ENCODE data around the gene HELZ.

The HELZ gene

GRCh38 chr17:67067571-67068482 is 177.2 kb downstream of the HELZ start:
- no peak for DNase-seq

GRCh38 chr17:67066717-67067116 is 178.3 kb downstream of the HELZ start:
- DNase-seq: no peak

- DNase-seq: no peak
Observed at GRCh38 chr17:67063141-67063540, 181.9 kb downstream of the HELZ start.

- no peak for DNase-seq
Observed at GRCh38 chr17:67059372-67059771, 185.6 kb downstream of the HELZ start.

GRCh38 chr17:67058036-67058435 is 187.0 kb downstream of the HELZ start:
- DNase-seq: no peak

GRCh38 chr17:67056746-67057490 is 188.1 kb downstream of the HELZ start:
- DNase-seq: no peak

GRCh38 chr17:67055811-67056745 is 188.9 kb downstream of the HELZ start:
- no peak for DNase-seq

GRCh38 chr17:67055041-67055443 is 190.0 kb downstream of the HELZ start:
- DNase-seq: no peak

- no peak for DNase-seq
Observed at GRCh38 chr17:67054608-67055007, 190.4 kb downstream of the HELZ start.

- DNase-seq: no peak
Observed at GRCh38 chr17:67054011-67054591, 190.9 kb downstream of the HELZ start.

GRCh38 chr17:67053438-67054000 is 191.5 kb downstream of the HELZ start:
- DNase-seq: no peak

- no peak for DNase-seq
Observed at GRCh38 chr17:67052720-67053437, 192.1 kb downstream of the HELZ start.

GRCh38 chr17:67051837-67052236 is 193.2 kb downstream of the HELZ start:
- no peak for DNase-seq

- no peak for DNase-seq
Observed at GRCh38 chr17:67051155-67051538, 193.8 kb downstream of the HELZ start.

GRCh38 chr17:67050471-67051154 is 194.4 kb downstream of the HELZ start:
- DNase-seq: no peak

- DNase-seq: no peak
Observed at GRCh38 chr17:67050066-67050465, 194.9 kb downstream of the HELZ start.

GRCh38 chr17:67049025-67049739 is 195.8 kb downstream of the HELZ start:
- DNase-seq: no peak

- no peak for DNase-seq
Observed at GRCh38 chr17:67047382-67047781, 197.6 kb downstream of the HELZ start.

- DNase-seq: no peak
Observed at GRCh38 chr17:67046398-67046797, 198.6 kb downstream of the HELZ start.

GRCh38 chr17:67044940-67045339 is 200.1 kb downstream of the HELZ start:
- DNase-seq: no peak
